Left ventricle myocardium superior (tissue), 1 donor: ENCODE results near the gene KANK2. TPM values are rescaled to one million over a fixed set of nuclear protein-coding genes. Genes with fewer than 3 reads are reported as not detected.
"Not testable (repeated sequence)": the region's sequence is repeated elsewhere in the genome, so short reads cannot be mapped to it uniquely, and the experiment has no call there.

Source experiments
- ATAC-seq: fragments of 200-7000 bp; cut with Tn5 transposase; one replicate; pipeline ENCODE4 v1.9.1; 2020; ENCODE audit warnings: mild to moderate bottlenecking, moderate library complexity
- DNase-seq: peaks from one replicate; pipeline ENCODE4 v3.0.0-alpha.2; 2020
- intact Hi-C: fragments of 100-400 bp; cut with micrococcal nuclease; formaldehyde crosslinking; loops from one replicate; pipeline ENCODE4 v1.11.0; 2022
- total RNA-seq: library from RNA; stranded (reverse); fragmentation: NEBNext Ultra II Directional; extraction: Animal tissue kit (Norgen Biotek cat#: 25700); gene quantifications from one replicate; pipeline ENCODE4 v1.2.1, GENCODE V29; 2021
- donor health status: DM: no; HTN: yes; CAD: no; lungs with severe emphysema.

The KANK2 gene
- total RNA-seq, 1 donor from 2014 or later, result 471 TPM

DNA sequence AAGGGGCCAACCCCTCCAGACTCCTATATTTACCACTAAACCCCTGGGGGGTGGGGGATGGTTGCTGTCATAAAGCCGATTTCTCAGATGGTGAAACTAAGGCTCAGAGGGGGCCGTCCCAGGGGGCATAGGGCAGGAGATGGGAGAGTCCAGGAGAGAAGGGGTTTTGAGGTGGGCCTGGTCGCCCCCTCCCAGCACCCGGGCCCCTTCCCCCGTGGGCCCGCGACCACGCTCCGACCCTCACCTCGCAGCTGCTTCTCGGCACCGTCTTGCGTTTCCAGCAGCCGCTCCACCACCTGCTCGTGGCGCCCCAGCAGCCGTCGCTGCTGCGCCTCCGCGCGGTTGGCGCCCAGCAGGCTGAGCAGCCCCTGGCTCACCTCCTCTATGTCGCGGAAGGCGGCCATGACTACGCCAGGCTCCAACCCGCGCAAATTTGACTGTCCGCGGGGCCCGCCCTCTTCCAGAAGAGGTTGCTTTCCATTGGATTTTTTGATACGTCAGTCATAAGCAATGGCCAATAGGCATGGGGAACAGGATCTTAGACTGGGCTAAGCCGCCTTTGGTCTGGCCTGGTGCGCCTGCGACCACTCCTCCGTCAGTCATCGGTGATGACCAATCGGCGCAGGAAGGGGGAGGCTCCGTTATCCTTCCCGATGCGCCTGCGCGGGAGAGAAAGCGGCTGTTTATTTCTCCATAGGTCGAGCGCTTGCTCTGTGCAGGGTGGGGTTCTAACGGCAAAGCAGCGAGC, 41.8 kb downstream of the KANK2 start, which contains the start of gene SPC24:
Gene SPC24 (minus strand): TSS at position 410 of the 748 bp plus-strand sequence. CDS start 6 bp downstream, at position 404.
- peak; percentile 86 for ATAC-seq
- peak; percentile 96 for DNase-seq
- intact Hi-C loops, result no loop called here

DNA sequence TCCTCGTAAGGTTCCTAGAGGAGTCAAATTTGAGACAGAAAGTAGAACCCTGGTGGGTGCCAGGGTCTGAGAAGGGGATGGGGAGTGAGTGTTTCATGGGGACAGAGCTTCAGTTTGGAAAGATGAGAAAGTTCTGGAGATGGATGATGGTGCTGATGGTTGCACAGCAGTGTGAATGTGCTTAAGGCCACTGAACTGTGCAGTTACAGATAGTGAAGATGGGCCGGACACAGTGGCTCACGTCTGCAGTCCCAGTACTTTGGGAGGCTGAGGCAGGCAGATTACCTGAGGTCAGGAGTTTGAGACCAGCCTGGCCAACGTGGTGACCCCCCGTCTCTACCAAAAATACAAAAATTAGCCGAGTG, 42.7 kb downstream of the KANK2 start:
- DNase-seq (no peak), ATAC-seq (no peak)
- intact Hi-C loops, result no loop called here

DNA sequence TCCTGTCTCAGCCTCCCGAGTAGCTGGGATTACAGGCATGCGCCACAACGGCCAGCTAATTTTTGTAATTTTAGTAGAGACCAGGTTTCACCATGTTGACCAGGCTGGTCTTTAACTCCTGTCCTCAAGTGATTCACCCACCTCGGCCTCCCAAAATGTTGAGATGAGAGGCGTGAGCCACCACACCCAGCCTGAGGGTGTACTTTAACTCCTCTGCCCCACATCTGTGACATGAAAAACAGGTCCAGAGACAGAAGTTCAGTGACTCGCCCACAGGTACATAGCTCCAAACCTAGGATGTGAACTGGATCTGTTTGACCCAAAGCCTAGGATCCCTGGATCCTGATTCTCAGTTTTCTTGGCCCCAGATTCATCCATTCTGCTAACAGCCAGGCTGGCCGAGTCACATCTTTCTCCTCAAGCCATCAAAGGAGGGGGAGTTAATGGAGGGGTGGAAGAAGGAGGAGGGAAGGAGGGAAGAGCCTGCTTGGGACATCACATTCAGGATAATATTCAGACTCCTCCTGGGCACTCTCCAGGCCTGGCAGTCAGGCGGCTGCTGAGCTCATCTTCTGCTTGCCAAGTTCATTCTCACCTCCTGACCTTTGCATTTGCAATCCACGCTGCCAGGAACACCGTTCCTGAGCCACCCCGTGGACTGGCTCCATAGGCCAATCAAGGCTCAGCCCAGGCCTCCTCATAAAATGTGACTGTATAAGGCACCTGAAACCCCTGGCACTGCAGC, 44.9 kb downstream of the KANK2 start:
- peak; percentile 67 for ATAC-seq
- peak; percentile 83 for DNase-seq
- intact Hi-C loops, result no loop called here

DNA sequence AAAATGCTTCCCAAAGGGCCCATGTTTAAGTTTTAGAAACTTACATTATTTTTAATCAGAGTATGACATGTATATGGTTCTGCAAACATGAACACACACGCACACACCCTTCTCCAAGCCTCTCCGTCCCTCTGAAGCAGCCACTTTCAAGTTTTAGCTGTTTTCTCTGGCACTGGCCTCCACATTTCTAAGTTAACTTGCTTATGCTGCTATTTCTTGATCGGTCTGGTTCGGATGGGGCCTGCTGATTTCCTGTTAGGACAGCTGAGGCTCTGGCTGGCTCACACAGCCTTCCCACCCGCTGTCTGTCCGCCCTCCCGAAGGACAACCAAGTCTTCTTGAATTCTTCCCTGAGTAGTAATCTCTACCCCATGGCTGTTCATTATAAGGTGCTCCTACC, 46.2 kb downstream of the KANK2 start:
- intact Hi-C loops, result no loop called here
- DNase-seq, result peak; percentile 58
- peak; percentile 13 for ATAC-seq

DNA sequence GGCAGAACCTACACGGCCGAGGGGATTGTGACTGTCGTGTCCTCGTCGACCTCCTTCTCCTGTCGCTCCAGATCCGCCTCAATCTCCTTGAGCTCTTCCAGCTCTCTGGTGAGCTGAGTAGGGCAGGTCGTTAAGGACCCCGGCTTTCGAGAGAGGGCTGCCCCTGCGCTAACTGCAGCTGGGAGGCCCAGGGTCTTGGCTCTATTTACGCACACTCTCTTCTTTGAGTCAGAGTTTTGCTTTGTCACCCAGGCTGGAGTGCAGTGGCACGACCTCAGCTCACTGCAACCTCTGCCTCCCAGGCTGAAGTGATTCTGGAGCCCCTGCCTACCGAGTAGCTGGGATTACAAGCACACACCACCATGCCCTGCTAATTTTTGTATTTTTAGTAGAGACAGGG, 49.3 kb downstream of the KANK2 start:
- no peak for ATAC-seq
- intact Hi-C loops, result no loop called here
- DNase-seq, result no peak

DNA sequence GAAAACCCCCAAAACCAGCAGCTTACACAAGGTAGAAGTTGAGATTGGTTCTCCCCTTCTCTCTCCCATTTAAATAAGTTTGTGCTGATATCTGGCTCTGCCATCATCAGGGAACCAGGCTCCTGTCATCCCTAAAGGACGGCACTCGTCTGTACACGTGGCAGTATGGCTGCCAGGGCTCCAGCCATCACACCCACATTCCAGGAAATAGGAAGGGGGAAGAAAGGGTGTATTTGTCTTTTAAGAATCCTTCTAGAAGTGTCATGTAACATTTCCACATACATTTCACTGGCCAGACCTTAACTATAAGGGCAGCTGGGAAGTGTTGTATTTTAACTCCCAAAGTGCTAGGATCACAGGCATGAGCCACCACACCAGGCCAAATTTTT, 51.8 kb downstream of the KANK2 start:
- no peak for DNase-seq
- intact Hi-C loops, result no loop called here
- ATAC-seq, result no peak

DNA sequence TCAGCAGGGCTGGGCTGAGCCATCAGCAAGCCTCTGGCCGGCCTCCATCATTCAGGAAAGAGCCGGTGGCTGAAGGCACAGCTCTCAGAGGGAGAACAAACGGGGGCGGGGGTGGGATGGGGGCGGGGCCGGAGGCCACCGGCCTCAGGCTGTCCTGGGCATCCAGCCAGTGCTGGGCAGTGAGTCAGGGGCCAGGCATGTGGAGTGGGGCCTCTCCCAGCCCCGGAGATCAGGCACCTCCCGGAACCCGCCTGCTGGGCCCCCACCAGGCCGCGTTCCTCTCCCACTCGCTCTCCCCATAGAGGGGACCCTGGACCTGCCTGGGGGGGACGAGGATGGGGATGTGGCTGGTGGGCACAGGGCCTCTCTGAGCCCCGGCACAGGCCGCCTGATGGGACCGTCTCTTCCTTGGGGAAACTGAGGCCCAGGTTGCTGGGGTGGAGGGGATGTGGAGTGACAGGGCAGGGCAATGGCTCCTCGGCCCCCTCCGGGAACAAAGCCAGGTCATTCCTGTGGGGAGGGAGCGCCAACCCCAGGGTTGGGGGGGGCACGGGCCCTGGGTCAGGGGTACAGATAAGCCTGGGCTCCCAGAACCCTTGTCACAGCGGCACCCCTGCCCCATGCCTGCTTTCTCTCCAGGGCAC, 54.7 kb downstream of the KANK2 start:
- DNase-seq (peak; percentile 96), ATAC-seq (peak; percentile 78)
- intact Hi-C loops, result no loop called here

DNA sequence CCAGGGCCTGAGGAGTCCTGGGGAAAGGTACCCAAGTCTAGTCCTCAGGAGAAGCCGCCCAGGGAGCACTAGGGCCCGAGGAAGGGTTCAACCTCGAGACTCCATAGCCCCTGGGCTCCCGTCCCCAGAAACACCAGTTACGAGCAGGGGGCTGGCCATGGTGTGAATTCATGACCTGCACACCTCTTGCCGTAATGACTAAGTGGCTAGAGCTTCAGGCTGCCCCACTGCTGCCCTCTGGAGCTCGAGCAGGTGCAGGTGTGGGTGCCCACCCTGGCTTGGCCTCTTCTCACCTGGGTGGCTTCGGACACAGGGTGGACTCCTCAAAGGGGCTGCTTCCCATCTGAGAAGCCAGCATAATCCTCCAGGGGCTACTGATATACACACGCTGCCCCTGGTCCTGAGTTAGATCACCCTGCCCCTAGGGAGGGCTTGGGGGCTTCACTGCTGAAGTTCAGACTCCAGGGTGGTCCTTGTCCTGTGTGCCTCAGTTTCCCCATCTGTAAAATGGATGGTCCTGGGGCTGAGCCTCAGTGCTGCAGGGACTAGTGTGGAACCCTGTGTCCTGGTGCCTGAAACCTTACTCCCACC, 55.3 kb downstream of the KANK2 start:
- ATAC-seq (no peak), DNase-seq (peak; percentile 50)
- intact Hi-C loops, result no loop called here

DNA sequence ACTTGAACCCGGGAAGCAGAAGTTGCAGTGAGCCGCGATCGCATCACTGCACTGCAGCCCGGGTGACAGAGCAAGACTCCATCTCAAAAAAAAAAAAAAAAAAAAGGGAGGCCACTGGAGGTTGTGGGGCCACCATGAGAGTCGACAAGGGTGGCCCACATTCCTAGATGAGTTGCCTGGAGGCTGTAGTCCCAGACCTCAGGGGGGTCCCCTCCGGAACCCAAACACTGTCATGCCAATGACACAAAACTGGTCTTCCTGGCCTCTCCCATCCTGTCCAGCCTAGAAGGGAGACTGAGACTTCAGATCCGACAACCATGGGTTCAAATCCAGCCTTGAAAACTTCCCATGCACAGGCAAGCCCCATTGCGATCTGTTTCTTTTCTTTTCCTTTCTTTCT, 56.4 kb downstream of the KANK2 start:
- ATAC-seq, result no peak

DNA sequence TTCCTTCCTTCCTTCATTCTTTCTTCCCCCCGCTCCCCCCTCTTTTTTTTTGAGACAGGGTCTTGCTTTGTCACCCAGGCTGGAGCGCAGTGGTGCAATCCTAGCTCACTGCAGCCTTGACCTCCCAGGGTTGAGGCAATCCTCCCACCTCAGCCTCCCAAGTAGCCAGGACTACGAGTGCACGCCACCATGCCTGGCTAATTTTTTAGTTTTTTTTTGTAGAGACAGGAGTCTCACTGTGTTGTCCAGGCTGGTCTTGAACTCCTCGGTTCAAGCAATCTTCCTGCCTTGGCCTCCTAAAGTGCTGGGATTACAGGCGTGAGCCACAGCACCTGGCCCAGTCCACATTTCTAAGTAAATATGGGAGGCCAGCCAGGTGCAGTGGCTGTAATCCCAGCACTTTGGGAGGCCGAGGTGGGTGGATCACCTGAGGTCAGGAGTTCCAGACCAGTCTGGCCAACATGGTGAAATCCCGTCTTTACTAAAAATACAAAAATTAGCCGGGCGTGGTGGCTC, 57.3 kb downstream of the KANK2 start:
- ATAC-seq, DNase-seq, intact Hi-C loops: not testable (repeated sequence)

More for the DNA sequence above, 56.4 kb downstream of the KANK2 start:
- intact Hi-C loops, result no loop called here
- DNase-seq, result no peak

DNA sequence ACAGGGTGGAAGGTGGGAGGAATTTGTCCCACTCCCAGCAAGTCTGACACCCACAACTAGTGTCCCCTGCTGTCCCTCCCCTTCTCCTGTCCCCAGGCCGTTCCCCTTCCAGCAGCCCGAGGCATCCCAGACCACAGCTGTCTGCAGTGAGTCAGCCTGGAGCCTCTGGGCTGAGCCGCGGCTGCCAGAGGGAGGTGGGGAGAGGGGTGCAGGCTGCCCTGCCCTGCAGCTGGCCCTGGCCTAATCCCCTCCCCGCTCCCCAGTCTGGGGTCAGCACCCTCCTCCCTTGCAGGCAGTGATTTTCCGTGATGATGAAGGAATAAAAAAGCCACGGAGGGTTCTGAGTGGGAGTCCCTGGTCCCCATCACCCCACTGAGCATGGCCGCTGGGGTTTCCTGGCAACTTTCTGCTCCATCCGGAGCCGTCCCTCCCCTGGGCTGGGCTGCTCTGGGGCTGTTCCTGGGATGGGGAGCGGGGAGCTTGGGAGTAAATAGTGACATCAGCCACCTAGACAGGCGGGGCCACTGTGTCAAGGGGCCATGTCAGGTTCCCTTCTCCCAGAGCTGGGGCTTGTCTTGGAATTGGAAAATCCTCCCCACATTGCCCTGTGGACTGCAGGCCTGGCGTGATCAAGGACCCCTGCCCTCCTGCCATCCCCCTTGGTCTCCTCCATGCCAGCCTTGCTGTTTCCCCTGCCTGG, 58.6 kb downstream of the KANK2 start:
- DNase-seq, result peak; percentile 89
- intact Hi-C loops, result loop anchor here (5.0 kb wide), 1 partner anchor 64 kb away; no protein-coding TSS in a partner anchor
- peak; percentile 69 for ATAC-seq

DNA sequence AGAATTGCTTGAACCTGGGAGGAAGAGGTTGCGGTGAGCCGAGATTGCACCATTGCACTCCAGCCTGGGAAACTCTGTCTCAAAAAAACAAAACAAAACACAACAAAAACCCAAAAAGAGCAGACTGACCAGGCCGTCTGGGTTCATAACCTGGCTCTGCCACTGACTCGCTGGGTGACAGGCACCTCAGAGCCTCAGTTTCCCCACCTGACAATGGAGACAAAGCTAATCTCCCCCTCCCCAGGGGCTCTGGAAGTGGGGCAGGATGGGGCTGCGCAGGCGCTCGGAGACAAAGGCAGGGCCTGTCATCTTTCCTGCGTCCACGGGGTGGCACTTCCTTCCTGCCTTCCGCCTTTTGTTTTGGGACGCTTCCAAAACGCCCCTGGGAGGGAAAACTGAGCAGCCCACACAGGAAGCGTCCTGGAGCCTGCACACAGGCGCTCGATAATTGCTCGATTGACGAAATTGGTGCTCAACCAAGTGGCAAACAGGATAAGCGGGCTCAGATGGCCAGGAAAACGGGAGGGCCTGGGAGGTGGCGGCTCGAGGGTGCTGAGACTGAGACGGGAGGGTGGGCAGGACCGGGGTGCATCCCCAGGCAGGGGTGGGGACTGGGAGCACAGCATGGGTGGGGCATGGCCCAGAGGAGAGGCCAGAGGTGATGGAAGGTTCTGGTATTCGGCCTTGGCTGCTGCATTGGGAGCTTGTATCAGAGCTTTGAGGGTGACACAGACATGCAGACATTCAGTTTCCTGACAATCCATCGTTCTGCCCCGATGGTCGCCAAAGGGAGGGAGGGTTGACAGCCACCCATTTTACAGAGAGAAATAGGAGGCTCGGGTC, 59.6 kb downstream of the KANK2 start:
- intact Hi-C loops, result loop anchor here (5.0 kb wide), 1 partner anchor 65 kb away; no protein-coding TSS in a partner anchor
- peak; percentile 60 for ATAC-seq
- peak; percentile 85 for DNase-seq

DNA sequence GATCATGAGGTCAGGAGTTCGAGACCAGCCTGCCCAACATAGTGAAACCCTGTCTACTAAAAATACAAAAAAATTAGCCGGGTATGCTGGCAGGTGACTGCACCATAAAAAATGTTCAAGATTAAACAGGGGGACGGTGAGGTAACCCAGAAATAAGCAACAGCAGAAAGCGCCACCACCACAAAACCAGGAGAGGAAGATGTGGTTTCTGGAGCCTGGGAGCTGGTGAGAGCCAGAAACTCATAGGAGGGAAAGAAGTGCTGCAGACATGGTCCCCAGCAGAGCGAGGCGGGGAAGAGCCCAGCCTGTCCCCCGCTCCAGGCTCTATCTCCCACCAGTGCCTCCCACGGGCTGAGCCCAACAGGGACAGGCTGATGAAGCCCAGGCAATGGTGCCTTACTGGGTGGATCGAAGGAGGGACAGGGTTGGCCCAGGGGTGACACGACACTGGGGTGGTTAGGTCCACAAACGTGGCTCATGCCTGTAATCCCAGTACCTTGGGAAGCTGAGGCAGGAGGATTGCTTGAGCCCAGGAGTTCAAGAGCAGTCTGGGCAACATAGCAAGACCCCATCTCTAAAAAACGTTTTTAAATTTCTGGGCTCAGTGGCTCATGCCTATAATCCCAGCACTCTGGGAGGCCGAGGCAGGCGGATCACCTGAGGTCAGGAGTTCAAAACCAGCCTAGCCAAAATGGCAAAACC, 60.8 kb downstream of the KANK2 start:
- ATAC-seq (no peak), DNase-seq (no peak)

DNA sequence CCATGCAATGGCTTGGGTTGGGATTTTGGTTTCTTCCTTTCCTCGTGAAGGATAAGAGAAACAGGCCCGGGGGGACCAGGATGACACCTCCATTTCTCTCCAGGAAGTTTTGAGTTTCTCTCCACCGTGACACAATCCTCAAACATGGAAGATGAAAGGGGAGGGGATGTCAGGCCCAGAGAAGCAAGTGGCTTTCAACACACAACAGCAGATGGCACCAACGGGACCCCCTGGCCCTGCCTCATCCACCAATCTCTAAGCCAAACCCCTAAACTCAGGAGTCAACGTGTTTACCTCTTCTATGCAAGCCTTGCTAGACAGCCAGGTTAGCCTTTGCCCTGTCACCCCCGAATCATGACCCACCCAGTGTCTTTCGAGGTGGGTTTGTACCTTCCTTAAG, 65.9 kb downstream of the KANK2 start:
- intact Hi-C loops, result no loop called here
- no peak for ATAC-seq

More for the DNA sequence above, 60.8 kb downstream of the KANK2 start:
- intact Hi-C loops, result loop anchor here (5.0 kb wide), 1 partner anchor 66 kb away; no protein-coding TSS in a partner anchor

DNA sequence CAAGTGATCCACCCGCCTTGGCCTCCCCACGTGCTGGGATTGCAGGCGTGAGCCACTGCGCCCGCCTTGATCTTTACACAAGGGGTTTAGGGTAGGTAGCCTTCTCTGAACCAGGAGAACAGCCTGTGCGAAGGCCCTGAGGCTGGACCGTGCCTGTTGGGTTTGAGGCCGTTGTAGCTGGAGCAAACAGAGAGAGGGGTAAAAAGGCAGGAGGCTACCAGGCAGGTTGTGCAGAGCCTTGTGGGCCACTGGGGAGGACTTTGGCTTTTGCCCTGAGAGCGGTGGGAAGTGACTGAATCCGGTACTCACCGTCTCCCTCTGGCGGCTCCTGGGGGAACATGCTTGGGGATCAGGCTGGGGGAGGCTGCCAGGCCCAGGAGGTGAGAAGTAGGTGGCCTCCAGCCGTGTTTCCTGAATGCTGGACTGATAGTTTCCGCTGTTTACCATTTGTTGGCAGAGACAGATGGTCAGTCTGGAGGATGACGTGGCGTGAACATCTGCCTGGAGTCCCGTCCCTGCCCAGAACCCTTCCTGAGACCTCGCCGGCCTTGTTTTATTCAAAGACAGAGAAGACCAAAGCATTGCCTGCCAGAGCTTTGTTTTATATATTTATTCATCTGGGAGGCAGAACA, 66.4 kb downstream of the KANK2 start:
- ATAC-seq (peak; percentile 85), DNase-seq (peak; percentile 89)
- intact Hi-C loops, result no loop called here

More for the DNA sequence above, 65.9 kb downstream of the KANK2 start:
- no peak for DNase-seq

DNA sequence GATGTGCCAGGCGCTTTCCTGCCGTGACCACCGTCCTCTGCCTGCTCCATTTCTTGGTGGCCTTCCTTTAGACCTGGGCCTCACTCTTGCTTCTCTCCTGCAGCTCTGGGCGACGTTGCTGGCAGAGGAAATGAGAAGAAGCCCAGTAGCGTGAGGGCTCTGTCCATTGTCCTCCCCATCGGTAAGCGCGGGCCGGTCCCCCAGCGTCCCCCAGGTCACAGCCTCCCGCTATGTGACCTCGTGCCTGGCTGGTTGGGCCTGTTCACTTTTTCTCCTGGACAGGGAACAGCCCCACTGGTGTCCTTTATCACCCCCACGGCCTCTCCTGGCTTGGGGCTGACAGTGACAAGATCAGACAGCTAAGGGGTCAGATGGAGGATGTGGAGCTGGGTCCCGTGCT, 69.4 kb downstream of the KANK2 start:
- intact Hi-C loops, result loop anchor here (5.0 kb wide), 1 partner anchor 91 kb away; no protein-coding TSS in a partner anchor
- no peak for DNase-seq
- ATAC-seq, result no peak
